GM19238 (cell line): ENCODE data around the gene MLLT1.

ENCODE experiments used
- DNase-seq: peaks from one replicate; pipeline ENCODE4 v3.0.0; 2011; ENCODE audit warnings: low spot score; ENCODE audit not compliant: insufficient read length

The MLLT1 gene

GRCh38 chr19:6161271-6161850 lies 118.4 kb downstream of the MLLT1 start:
- peak; percentile 30 for DNase-seq
